Activated T-cell treated with anti-CD3 and anti-CD28 coated beads for 4 hours (primary cell): ENCODE measurements around the gene TCHH.
"Not testable (repeated sequence)": the region's sequence is repeated elsewhere in the genome, so short reads cannot be mapped to it uniquely, and the experiment has no call there.

ENCODE experiments used
- DNase-seq: peaks from one replicate; pipeline ENCODE4 v3.0.0-alpha.2; 2020

Gene TCHH, protein sequence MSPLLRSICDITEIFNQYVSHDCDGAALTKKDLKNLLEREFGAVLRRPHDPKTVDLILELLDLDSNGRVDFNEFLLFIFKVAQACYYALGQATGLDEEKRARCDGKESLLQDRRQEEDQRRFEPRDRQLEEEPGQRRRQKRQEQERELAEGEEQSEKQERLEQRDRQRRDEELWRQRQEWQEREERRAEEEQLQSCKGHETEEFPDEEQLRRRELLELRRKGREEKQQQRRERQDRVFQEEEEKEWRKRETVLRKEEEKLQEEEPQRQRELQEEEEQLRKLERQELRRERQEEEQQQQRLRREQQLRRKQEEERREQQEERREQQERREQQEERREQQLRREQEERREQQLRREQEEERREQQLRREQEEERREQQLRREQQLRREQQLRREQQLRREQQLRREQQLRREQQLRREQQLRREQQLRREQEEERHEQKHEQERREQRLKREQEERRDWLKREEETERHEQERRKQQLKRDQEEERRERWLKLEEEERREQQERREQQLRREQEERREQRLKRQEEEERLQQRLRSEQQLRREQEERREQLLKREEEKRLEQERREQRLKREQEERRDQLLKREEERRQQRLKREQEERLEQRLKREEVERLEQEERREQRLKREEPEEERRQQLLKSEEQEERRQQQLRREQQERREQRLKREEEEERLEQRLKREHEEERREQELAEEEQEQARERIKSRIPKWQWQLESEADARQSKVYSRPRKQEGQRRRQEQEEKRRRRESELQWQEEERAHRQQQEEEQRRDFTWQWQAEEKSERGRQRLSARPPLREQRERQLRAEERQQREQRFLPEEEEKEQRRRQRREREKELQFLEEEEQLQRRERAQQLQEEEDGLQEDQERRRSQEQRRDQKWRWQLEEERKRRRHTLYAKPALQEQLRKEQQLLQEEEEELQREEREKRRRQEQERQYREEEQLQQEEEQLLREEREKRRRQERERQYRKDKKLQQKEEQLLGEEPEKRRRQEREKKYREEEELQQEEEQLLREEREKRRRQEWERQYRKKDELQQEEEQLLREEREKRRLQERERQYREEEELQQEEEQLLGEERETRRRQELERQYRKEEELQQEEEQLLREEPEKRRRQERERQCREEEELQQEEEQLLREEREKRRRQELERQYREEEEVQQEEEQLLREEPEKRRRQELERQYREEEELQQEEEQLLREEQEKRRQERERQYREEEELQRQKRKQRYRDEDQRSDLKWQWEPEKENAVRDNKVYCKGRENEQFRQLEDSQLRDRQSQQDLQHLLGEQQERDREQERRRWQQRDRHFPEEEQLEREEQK (N-terminal part only)

GRCh38 chr1:152115344-152115743 is at the start of gene TCHH:
Gene TCHH, minus strand, starts transcription at chr1:152115444. Its CDS starts 1,364 bp downstream, at chr1:152114080.
- no peak for DNase-seq

- DNase-seq, result no peak
Measured at GRCh38 chr1:152164517-152165136, 49.4 kb upstream of the TCHH start.

- no peak for DNase-seq
Measured at GRCh38 chr1:152162792-152163463, 47.7 kb upstream of the TCHH start.

GRCh38 chr1:152160576-152160975 is 45.3 kb upstream of the TCHH start:
- no peak for DNase-seq

GRCh38 chr1:152159144-152159543 is 43.9 kb upstream of the TCHH start, which contains the start of gene RPTN:
Gene RPTN, minus strand, starts transcription at chr1:152159228. Its CDS starts 1,339 bp downstream, at chr1:152157889.
- DNase-seq, result no peak

- no peak for DNase-seq
Measured at GRCh38 chr1:152153996-152154395, 38.8 kb upstream of the TCHH start.

GRCh38 chr1:152151646-152152045 is 36.4 kb upstream of the TCHH start:
- no peak for DNase-seq

- no peak for DNase-seq
Measured at GRCh38 chr1:152148981-152149380, 33.7 kb upstream of the TCHH start.

- DNase-seq, result no peak
Measured at GRCh38 chr1:152148051-152148450, 32.8 kb upstream of the TCHH start.

GRCh38 chr1:152145769-152146168 is 30.5 kb upstream of the TCHH start:
- DNase-seq, result no peak

DNA sequence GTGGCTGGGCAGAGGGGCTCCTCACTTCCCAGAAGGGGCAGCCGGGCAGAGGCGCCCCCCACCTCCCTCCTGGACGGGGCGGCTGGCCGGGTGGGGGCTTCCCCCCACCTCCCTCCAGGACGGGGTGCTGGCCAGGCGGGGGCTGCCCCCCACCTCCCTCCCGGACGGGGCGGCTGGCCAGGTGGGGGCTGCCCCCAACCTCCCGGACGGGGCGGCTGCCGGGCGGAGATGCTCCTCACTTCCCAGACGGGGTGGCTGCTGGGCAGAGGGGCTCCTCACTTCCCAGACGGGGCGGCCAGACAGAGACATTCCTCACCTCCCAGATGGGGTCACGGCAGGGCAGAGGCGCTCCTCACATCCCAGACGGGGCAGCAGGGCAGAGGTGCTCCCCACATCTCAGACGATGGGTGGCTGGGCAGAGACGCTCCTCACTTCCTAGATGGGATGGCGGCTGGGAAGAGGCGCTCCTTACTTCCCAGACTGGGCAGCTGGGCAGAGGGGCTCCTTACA is 29.5 kb upstream of the TCHH start:
- not testable (repeated sequence) for DNase-seq

GRCh38 chr1:152143150-152143887 is 28.1 kb upstream of the TCHH start:
- DNase-seq, result no peak

GRCh38 chr1:152141971-152142584 is 26.8 kb upstream of the TCHH start:
- DNase-seq, result no peak

GRCh38 chr1:152137215-152137614 is 22.0 kb upstream of the TCHH start:
- DNase-seq, result no peak

DNA sequence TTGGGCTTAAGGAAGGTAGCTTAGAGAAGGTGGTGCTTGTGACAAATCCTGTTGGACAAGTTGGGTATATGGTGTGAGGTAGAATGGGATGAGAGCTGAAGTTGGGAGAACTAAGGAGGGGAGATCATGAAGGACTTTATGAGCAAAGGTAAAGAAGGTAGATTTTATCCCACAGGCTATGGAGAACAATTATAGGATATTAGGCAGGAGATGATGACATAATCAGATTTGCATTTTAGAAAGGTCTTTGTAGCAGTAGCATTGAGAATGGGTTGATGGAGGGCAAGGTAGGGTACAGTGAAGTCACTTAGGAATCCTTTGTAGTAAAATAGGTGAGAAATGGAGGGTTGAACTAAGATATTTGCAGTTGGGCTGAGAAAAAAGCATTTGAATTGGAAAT is 14.9 kb upstream of the TCHH start:
- no peak for DNase-seq

DNA sequence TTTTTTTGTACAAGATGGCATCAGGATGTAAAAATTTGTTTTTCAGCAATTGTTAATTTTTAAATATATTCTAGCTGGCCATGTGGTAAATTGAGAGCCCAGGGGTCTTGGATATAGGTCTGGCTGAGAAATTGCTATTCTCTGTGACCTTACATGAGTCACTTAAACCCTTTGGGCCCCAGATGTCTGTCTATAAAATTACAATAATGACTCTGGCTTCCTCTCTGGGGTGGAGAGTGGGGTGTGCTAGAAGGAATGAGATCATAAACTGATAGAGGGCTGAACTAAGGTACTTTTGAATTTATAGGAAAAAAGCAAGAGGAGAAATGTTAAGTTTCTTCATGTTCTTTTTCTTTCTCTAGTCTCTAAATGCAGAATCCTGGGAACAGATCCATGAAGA is 12.4 kb upstream of the TCHH start:
- DNase-seq, result no peak

- DNase-seq, result no peak
Measured at GRCh38 chr1:152125834-152126443, 10.7 kb upstream of the TCHH start.

- DNase-seq, result no peak
Measured at GRCh38 chr1:152118915-152119314, 3.7 kb upstream of the TCHH start.

GRCh38 chr1:152112885-152113432 is 2.3 kb downstream of the TCHH start:
- DNase-seq, result no peak
